SKM-1 (cell line): ENCODE data around the gene OR10C1.
"Not testable (repeated sequence)": the region's sequence is repeated elsewhere in the genome, so short reads cannot be mapped to it uniquely, and the experiment has no call there.

Source experiments
- DNase-seq: peaks from one replicate; lab custom pipeline; 2025; ENCODE audit not compliant: unreplicated experiment; lab: John Stamatoyannopoulos, UW

The OR10C1 gene, protein sequence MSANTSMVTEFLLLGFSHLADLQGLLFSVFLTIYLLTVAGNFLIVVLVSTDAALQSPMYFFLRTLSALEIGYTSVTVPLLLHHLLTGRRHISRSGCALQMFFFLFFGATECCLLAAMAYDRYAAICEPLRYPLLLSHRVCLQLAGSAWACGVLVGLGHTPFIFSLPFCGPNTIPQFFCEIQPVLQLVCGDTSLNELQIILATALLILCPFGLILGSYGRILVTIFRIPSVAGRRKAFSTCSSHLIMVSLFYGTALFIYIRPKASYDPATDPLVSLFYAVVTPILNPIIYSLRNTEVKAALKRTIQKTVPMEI

DNA sequence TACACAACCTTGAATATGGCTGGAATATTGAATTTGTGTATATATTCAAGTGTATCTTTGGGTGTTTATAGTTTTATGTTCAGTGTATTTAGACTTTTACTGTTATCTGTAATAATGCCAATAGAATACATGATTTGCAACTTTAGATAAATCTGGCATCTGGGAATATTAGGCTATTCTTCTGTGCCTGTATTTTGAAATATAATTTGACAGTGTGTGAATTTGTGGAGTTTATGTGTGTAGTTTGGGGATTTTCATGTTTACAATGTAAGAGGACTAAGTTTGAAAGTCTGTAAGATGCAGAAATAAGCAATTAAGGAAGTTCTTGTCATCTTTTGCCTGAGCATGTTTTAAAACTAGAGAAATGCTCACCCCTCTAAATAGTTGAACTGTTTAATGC is at the start of gene OR10C1:
TSS of gene OR10C1 (plus strand) at position 301 of the 400 bp plus-strand sequence. CDS start 710 bp downstream, outside the sequence.
- no peak for DNase-seq

DNA sequence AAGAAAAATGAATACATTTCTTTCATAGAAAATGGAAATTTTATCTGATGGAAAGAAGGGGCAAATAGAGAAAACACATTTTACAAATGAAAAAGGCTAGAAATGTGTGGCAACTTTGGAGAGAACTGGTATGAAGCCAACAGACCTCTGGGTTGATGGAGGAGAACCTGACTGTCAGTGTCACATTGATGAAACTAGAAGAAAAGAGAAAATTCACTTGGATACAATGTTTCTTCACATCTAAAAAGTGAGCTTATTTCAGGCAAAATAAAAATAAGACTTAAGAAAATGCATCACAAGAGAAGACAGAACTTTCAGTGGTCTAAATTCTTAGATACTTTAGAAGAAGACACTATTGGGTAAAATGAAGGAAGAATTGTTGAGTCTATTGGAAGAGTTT is 43.8 kb upstream of the OR10C1 start, which contains the start of gene OR12D2:
TSS of gene OR12D2 (plus strand) at position 301 of the 400 bp plus-strand sequence. CDS start 1,069 bp downstream, outside the sequence.
- DNase-seq, result no peak

DNA sequence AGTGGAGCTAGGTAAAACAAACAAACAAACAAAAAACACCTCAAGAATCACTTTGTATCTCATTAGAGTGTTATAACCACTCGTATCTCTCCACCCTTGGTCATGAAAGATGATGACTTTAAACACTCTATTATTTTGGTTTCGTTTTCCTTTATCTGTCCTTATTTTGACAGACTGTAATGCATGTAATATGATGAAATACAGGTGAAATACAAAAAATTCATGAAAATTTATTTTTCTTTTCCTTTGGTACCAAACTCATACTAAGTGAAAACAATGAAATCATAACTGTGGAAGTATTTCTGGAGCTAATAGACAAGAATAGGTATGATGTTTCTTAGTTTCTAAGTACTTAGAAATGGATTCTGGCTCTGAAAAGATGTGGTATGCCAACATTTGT is 39.6 kb upstream of the OR10C1 start:
- DNase-seq, result no peak

DNA sequence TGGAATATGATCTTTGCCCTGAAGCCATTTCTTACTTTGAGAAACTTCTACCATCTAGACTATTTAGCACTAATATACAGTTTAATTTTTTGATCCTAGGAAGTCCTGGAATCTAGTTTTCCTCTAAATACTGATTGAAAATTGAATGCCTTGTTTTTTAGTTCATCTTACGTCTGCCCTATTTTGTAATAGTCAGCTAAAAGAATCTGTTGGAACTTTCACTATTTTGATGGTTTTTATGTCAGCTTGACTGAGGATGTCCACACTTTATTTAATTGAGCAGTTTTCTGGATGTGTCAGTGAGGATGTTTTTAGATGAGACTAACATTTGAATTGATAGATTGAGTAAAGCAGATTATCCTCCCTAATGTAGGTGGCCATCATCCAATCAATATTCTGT is 35.3 kb upstream of the OR10C1 start:
- no peak for DNase-seq

DNA sequence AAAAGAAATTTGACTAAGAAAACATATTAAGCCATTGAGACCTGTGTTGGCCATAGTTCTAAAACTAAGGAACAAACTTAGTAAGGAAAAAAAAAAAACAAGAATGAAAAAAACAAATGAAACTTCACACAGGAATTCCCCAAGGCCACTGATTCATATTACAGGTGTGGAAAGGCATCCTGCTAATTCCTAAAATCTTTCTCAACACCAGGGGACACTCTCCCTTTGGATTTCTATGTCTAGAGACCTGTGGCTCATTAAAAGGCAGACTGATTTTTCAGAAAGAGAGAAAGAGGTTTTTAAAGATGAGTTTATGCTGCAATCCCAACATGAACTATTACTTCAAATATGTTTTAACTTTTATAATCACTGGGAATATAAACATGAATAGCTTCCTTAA is 24.5 kb upstream of the OR10C1 start, which contains the start of gene OR12D1:
TSS of gene OR12D1 (plus strand) at position 341 of the 400 bp plus-strand sequence.
- no peak for DNase-seq

DNA sequence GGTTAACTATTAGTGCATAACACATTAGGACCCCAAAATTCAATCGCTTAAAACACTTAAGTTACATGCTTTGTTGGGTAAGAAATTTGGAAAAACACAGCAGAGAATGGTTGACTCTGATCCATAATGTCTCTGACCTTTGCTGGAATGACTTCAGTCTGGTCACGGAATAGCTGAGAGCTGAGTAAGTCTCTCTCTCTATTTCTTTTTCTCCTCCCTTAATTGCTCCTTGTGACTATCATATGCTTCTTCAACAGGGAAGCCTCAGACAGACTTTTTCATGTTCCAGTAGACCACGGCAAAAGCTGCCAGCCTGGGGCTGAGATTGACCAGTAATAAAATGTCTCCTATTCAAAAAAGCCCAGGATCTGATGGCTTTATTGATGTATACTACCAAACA is 19.6 kb upstream of the OR10C1 start:
- no peak for DNase-seq

DNA sequence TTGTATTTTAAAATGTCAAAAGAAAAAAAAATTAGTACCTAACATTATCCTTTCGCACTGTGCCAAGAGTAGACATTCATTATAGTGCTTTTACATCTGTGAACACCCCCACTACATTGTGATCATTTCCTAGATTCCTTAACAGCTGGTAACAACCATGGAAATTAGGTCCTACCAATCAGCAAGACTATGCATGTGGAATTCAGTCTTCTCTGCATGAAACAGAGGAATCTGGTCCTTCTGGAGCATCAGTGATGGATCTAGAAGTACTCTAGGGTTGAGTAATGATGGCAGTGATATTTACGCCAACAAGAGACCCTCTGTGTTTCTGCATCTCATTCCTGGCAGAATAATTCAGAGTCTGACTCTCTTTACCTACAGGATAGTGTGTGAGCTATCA is 14.9 kb upstream of the OR10C1 start:
- no peak for DNase-seq

DNA sequence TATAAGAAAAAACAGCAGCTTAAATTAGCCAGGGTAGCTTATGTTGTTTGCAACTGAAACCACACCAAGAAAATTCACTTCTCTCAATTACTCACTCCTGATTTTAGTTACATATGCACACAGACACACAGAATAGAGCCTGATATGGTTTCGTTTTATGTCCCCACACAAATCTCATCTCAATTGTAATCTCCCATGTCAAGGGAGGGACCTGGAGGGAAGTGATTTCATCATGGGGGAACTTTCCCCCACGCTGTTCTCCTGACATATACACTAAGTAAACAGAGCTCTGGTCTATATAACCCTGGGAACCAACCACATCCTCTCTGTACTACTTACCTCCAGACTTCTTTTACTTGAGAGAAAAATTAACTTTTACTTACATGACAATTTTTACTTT is 14.5 kb upstream of the OR10C1 start:
- DNase-seq, result no peak

DNA sequence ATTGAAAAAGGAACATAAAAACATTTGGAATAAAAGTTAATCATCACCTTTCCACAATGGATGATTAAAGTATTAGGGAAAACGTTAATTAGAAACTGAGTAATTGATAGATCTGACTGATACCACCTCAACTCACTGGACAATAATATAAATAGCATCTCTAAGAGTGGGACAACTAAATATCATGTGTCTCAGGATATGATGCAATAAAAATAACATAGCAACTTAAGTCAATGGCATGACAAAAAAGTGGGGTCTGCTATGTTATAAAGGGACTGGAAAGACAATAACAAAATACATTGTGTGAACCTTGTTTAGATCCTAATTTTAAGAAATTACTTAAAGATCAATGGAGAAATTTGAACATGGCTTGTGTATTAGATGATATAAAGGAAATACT is 14.0 kb upstream of the OR10C1 start:
- no peak for DNase-seq

DNA sequence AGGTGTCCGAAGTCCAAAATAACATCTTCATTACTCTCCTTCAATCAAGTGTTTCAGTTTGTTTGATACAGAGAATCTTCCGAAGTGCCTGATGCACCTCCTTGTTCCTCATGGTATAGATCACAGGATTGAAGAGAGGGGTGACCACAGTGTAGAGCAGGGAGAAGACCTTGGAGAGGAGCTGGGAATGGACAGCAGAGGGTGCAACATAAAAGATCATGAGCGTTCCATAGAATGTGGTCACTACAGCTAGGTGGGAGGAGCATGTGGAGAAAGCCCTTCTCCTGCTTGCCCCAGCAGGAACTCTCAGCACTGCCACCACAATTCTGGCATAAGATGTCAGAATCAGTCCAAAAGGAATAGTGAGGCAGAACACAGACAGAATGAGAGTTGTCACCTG is 12.5 kb upstream of the OR10C1 start:
- no peak for DNase-seq

DNA sequence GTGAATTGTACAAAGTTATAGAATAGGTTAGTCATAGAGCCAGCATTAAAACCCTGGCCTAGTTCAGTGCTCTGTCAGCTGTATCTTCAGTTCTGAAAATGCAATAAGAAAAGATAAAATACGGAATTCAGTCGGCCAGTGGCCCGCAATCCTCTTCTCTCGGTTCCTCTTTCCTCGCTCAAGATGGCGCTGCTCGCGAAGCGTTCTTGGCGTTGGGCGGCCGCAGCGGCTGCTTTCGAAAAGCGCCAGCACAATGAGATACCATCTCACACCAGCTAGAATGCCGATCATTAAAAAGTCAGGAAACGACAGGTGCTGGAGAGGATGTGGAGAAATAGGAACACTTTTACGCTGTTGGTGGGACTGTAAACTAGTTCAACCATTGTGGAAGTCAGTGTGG is 2.4 kb upstream of the OR10C1 start:
- DNase-seq, result not testable (repeated sequence)

DNA sequence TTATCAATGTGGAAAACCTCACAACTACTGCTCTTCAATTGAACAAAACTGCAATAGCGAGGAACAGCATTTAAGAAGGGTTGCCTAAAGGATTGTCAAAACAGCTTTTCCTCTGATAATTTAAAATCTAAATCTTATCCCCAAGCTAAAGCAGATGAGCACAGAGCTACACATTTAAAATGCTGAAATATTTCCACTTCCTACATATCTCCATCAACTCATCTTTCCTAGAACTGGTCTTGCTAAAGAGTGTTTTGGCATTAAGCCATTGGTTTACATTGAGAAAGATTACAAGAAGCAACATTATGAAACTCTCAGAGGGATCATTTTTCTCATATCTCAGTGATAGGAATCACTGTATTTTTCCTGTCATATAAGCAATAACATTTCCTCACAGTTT is 3.6 kb downstream of the OR10C1 start:
- DNase-seq, result no peak

DNA sequence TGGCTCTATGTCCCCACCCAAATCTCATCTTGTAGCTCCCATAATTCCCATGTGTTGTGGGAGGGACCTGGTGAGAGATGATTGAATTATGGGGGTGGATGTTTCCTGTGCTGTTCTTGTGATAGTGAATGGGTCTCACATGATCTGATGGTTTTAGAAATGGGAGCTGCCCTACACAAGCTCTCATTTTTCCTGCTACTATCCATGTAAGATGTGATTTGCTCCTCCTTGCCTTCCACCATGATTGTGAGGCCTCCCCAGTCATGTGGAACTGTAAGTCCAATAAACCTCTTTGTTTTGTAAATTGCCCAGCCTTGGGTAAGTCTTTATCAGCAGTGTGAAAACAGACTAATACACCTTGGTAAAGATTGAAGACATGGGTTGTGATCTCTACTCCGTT is 4.9 kb downstream of the OR10C1 start:
- DNase-seq, result not testable (repeated sequence)

DNA sequence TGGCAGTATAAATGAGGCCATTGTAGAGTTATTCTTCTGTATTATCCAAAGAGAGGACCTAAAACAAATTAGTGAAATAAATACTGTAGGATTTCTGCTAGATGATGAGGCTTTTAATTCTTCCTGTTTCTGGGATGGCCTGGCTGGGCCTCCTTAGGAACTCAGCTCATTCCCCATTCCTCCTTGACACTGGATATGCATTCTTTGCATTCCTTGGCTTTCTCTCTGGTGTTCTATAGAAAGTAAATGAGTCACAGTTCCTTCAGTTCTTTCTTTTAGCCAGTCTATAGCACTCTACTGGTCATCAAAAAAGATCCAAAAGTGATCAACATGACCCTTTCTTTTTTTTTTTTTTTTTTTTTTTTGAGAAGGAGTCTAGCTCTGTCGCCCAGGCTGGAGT is 8.6 kb downstream of the OR10C1 start:
- DNase-seq, result no peak

DNA sequence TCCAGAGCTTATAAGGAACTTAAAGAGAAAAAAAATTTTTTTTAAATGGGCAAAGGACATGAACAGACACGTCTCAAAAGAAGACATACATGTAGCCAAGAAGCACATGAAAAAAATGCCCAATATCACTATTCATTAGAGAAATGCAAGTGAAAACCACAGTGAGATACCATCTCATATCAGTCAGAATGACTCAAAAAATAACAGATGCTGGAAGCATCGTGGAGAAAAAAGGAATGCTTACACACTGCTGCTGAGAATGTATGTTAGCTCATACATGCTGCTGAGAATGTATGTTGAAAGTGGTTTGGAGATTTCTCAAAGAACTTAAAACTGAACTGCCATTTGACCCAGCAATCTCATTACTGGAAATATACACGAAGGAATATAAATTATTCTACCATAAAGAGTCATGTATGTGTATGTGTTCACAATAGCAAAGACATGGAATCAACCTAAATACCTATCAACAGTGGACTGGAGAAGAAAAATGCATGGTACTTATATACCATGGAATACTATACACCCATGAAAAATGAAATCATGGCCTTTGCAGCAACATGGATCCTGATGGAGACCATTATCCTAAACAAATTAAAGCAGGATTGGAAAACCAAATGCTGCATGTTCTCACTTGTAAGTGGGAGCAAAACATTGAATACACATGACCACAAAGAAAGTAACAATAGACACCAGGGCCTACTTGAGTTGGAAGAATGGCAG is 12.5 kb downstream of the OR10C1 start:
- no peak for DNase-seq

DNA sequence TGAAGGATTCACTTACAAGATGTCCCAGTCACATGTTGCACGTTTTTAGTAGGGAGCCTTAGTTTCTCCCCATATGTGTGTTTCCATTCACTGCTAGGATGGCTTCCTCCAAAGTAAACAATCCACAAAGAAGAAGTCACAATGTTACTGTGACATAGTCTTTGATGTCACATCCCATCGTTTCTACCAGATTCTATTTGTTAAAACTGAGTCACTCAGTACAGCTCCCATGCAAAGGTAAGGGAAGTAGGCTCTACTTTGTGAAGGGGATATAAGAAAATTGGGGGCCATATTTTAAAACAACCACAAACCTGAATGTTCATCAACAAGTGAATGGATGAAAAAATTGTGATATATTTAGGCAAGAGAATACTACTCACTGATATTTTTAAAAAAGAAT is 17.9 kb downstream of the OR10C1 start, which contains the start of the genes OR11A1 and OR2H1:
TSS of gene OR11A1 (minus strand) at position 101 of the 400 bp plus-strand sequence. CDS start 29,430 bp downstream, outside the sequence.
TSS of gene OR2H1 (plus strand) at position 185 of the 400 bp plus-strand sequence. CDS start 4,615 bp downstream, outside the sequence.
- DNase-seq, result no peak

DNA sequence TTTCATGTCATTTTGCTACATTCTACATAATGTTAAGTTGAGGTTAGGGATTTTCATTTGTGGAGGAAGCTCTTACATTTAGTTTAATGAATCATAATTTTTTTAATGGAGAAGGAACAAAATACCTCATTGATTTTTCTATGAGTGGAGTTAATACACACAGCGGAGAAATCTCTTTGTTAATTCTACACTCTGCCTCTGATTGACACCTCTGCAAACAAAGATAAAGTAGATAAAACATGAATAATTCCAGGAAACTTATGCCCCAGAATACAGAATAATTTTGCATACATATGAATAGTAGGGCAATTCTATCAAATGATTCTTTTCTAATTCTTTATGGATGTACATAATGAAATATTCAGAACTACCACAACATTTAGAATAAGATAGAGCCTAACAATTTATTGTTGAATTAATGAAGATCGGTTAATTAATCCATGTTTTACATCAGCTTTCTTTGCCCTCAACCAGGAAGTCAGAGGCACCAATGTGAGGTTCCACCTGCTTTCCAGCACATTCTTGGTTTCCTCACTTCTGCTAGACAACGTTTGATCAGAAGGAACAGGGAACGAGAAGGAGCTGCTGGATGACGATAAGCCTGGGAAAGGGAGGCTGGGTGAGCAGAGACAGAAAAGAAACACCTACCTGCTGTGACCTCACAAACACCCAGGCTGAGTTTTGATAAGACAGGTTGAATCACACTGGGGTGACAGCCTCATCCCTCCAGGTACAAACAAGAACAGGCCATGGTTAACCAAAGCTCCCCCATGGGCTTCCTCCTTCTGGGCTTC is 22.1 kb downstream of the OR10C1 start:
- no peak for DNase-seq

DNA sequence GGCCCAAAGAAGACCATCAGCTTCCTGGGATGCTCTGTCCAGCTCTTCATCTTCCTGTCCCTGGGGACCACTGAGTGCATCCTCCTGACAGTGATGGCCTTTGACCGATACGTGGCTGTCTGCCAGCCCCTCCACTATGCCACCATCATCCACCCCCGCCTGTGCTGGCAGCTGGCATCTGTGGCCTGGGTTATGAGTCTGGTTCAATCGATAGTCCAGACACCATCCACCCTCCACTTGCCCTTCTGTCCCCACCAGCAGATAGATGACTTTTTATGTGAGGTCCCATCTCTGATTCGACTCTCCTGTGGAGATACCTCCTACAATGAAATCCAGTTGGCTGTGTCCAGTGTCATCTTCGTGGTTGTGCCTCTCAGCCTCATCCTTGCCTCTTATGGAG is 22.9 kb downstream of the OR10C1 start:
- DNase-seq, result no peak

DNA sequence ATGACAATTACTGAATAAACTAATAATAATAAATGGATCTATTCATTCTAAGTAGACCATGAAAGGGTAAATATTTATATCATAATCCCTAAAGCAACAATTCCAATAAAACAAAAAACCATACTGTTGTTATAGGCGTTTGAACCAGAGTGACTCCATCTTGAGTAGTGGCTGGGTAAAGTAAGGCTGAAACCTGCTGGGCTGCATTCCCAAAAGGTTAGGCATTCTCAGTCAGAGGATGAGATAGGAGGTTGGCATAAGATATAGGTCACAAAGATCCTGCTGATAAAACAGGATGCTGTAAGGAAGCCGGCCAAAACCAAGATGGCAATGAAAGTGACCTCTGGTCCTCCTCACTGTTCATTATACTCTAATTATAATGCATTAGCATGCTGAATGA is 26.2 kb downstream of the OR10C1 start:
- DNase-seq, result no peak

DNA sequence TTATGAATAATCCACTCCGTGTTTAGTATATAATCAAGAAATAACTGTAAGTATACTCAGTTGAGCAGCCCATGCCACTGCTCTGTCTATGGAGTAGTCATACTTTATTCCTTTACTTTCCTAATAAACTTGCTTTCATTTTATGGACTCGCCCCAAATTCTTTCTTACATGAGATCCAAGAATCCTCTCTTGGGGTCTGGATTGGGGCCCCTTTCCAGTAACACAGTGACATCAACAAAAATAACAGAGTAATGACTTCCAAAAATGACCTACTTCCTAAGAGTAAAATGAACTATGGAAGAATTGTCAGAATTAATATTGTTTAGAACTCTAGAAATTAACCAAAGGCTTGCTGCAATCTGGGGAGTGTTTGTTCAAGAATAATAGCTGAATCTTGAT is 26.7 kb downstream of the OR10C1 start:
- no peak for DNase-seq

DNA sequence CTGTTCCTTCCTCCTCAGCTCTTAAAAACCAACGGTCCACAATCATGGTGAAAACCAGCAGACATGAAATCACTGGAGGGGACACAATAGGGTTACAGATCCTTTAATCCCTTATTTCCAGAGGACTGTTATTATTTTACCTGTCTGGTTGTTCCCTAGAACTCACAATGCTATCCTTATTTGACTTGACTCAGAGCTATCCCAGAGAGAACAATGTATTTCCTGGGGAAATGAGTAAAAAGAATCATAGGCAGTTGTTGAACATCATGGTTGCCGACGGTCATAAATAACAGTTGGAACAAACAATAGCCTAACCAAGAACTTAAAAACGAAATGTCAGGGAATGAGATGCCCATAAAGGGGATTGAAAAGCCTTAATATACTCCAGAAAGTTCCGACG is 27.1 kb downstream of the OR10C1 start:
- DNase-seq, result no peak
